Stimulated activated naive CD8-positive, alpha-beta T cell treated with anti-CD3 and anti-CD28 coated beads, Interleukin-15, Interleukin-2, amounts not matched to agents 100 ng/mL and 50 ng/mL, for 24 hours (primary cell): ENCODE results near the gene ASF1B.

ENCODE experiments used
- H3K27ac Mint-ChIP-seq: one replicate; pipeline ENCODE4 v1.8.0; 2021; ENCODE audit warnings: mild to moderate bottlenecking, mixed read lengths
- H3K27me3 Mint-ChIP-seq: one replicate; pipeline ENCODE4 v1.8.0; 2021; ENCODE audit warnings: mixed read lengths
- H3K36me3 Mint-ChIP-seq: one replicate; pipeline ENCODE4 v1.8.0; 2021; ENCODE audit warnings: low read depth, mixed read lengths
- H3K4me1 Mint-ChIP-seq: one replicate; pipeline ENCODE4 v1.8.0; 2021; ENCODE audit warnings: low read depth, mixed read lengths
- H3K4me3 Mint-ChIP-seq: one replicate; pipeline ENCODE4 v1.8.0; 2021; ENCODE audit warnings: mild to moderate bottlenecking, mixed read lengths
- H3K9me3 Mint-ChIP-seq: one replicate; pipeline ENCODE4 v1.8.0; 2021; ENCODE audit warnings: mixed read lengths

ASF1B gene

DNA sequence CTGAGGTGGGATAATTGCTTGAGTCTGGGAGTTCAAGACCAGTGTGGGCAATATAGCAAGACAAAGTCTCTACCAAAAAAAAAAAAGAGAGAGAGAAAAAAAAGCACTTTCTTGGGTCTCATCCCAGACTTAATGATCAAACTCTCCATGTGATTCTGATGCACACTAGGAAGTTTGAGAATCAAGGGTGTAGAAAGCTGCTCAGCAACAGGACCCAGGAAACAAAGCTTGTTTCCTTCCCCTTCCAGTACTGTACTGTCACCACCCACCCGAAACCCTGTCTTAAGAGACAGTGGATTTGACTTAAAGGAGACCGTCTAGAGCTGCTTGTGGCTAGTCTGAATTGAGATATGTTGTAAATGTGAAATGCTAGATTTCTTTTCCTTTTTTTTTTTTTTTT is 58.0 kb downstream of the ASF1B start:
- Mint-ChIP-seq H3K27ac (no peak overlapping the region), H3K4me1 (peaks cover 28% of the 10 kb centered on the region), H3K36me3 (no peaks in the 10 kb centered on the region), H3K27me3 (no peaks in the 10 kb centered on the region), H3K9me3 (no peaks in the 10 kb centered on the region), H3K4me3 (no peak overlapping the region)

DNA sequence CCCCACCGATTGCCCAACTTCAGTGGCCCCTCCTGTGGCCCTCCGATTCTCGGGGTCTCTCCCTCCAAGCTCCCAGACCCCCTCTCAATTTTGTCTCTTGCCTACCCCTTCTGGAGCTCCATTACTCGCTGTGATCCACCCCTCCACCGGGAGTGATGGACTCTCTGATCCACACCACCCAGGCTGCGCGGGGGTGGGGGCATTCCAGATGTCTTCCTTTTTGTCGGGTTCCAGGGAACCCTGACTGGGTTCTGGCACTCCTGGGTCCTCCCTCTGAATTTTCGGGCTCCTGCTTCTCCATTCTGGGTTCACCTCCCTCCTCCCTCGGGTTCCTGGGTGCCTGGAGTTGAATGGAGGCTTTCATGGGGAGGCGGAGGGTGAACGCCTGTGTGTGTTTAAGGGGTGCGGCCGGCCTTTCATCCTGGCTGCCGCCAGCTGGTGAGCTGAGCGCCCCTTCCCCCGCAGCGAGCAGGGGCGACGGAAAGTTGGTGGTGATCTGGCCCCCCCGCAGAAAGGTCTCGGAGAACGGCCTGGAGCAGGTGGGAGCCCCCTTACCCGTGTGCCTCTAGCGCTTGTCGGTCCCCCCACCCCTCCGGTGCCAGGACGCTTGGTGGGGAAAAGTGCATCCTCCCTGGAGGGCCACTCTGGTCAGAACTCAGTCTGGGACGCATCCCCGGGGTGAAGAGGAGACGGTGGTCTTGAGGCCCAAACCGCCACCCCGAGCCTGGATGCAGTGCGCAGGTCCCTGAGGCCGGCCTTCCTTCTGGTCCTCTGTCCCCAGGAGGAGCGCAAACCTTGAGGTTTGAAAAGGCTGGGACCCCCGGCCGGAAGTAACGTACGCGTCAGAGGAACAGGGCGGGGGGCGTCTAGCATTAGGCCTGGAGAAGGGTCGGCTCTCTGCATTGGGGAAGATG is 62.2 kb downstream of the ASF1B start:
- peak overlapping the region; percentile 93 for H3K4me3 Mint-ChIP-seq
- H3K36me3 Mint-ChIP-seq, result no peaks in the 10 kb centered on the region
- H3K27ac Mint-ChIP-seq, result peak overlapping the region; percentile 70
- no peaks in the 10 kb centered on the region for H3K27me3 Mint-ChIP-seq
- H3K4me1 Mint-ChIP-seq, result peaks cover 20% of the 10 kb centered on the region
- no peaks in the 10 kb centered on the region for H3K9me3 Mint-ChIP-seq

DNA sequence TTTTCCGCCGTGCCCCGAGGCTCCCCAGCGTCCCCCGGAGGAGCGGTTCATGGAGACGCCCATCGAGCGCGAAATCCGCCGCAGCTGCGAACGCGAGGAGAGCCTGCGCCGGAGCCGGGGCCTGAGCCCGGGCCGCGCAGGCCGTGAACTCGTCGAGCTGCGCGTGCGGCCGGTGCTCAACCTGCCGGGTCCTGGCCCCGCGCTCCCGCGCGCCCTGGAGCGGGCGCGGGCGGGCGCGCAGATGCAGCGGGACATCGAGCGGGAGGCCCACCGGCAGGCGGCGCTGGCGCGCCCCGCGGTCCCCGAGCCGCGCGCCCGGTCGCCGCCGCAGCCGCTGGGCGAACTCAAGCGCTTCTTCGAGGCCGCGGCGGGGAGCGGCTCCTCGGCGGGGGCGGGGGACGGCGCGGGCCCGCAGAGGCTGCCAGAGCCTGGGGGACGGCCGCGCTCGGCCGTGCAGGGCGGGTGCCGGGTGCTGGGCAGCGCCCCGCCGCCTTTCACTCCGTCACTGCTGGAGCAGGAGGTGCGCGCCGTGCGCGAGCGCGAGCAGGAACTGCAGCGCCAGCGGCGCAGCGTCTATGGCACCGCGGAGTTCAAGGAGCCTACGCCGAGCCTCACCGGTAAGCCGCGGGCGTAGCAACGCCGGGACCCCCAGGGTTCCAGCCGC is 63.0 kb downstream of the ASF1B start:
- H3K27ac Mint-ChIP-seq, result no peak overlapping the region

DNA sequence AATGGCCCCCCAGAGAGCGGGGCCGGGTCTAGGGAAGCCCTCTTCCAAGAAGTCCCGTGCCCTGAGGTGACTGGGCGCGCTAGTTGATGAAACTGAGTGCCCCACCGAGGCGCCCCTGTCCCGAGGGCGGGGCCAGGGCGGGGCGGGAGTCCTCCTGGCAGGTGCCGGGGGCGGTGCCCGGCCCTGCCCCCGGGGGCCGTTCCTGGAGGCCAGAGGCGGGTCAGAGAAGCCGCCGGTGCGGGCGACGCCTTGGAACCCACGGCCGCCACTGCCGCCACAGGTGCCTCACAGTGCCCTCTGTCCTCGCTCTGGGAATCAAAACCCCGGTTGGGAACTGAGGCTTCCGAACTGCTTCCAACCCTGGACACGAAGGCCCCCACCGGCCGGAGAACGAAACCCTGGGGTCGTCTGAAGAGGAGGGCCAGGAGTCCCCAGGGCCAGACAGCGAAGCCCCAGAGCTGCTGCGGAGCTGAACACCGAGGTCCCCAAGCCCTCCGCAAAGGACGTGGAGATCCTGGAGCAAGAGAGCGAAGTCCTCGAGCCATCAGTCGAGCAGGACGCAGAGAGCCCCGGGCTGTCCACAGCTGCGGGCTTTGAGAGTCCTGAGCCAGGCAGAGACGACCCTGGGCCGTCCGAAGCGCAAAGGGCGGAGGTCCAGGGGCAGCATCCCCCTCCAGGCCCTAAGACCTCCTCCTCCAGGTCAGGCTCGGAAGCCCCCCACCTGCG is 63.7 kb downstream of the ASF1B start, which contains the start of gene MISP3:
Gene MISP3 (plus strand): TSS at position 252 of the 726 bp plus-strand sequence. CDS start 524 bp downstream, outside the sequence.
- peak within 1 kb of the TSS; percentile 93 for H3K4me3 Mint-ChIP-seq
- no peaks in the 10 kb centered on the region for H3K9me3 Mint-ChIP-seq
- H3K27ac Mint-ChIP-seq, result no peak within 1 kb of the TSS
- peaks cover 20% of the 10 kb centered on the region for H3K4me1 Mint-ChIP-seq
- no peaks in the 10 kb centered on the region for H3K27me3 Mint-ChIP-seq
- H3K36me3 Mint-ChIP-seq, result no peaks in the 10 kb centered on the region

More for the DNA sequence above, 63.0 kb downstream of the ASF1B start:
- H3K4me1 Mint-ChIP-seq, result peaks cover 20% of the 10 kb centered on the region
- peak overlapping the region; percentile 93 for H3K4me3 Mint-ChIP-seq
- H3K27me3 Mint-ChIP-seq, result no peaks in the 10 kb centered on the region
- no peaks in the 10 kb centered on the region for H3K36me3 Mint-ChIP-seq
- no peaks in the 10 kb centered on the region for H3K9me3 Mint-ChIP-seq

DNA sequence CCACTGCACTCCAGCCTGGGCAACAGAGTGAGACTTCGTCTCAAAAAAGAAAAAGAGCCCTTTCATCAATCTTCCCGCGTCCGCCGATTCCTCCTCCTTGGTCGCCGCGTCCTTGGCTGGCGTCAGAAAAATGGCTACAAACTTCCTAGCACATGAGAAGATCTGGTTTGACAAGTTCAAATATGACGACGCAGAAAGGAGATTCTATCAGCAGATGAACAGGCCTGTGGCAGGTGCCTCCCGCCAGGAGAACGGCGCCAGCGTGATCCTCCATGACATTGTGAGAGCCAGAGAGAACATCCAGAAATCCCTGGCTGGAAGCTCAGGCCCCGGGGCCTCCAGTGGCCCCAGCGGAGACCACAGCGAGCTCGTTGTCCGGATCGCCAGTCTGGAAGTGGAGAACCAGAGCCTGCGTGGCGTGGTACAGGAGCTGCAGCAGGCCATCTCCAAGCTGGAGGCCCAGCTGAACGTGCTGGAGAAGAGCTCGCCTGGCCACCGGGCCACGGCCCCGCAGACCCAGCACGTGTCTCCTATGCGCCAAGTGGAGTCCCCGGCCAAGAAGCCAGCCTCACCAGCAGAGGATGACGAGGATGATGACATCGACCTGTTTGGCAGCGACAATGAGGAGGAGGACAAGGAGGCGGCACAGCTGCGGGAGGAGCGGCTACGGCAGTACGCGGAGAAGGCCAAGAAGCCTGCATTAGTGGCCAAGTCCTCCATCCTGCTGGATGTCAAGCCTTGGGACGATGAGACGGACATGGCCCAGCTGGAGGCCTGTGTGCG is 65.9 kb downstream of the ASF1B start:
- H3K27ac Mint-ChIP-seq, result no peak overlapping the region
- H3K27me3 Mint-ChIP-seq, result peaks cover 4% of the 10 kb centered on the region
- no peak overlapping the region for H3K4me3 Mint-ChIP-seq
- no peaks in the 10 kb centered on the region for H3K36me3 Mint-ChIP-seq
- peaks cover 20% of the 10 kb centered on the region for H3K4me1 Mint-ChIP-seq
- H3K9me3 Mint-ChIP-seq, result no peaks in the 10 kb centered on the region
